Measurements from ENCODE around the gene ANKS3.

Gene ANKS3

DNA sequence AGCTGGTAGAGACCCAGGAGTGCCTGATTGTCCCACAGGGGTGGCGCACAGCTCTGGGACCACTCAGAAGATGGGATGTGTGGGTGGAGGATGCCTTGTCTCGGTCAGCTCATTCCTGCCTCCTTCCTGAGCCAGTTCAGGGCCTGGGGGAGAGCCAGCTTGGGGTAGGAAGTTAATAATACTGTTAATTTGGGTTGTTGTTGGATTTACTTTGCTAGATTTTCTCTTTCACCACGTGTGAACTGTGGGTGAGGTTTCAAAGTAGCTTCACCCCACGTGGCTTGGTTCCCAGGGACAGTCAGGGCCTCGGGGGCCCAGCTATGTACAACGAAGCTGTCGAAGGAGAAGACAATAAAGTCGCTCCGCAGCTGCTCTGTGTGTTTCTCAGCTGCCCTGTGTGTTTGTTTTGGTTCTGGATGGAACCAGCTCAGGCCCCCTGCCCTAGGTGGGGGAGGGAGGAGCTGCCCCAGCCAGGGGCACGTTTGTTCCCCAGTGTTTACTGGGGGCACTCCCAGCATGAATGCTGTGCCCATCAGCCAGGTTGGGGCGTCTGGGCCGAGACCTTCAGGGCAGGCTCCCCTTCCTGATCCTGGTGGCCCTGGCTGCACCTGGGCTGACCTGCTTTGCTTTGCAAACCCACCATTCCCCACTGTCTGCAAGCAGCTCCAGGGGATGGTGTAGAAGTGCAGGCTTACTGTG is 38.4 kb downstream of the ANKS3 start:
- no peak for DNase-seq (ENCODE audit: low read depth)

- DNase-seq (ENCODE audit: low read depth), result no peak
These were observed 39.2 kb downstream of the ANKS3 start for GRCh38 chr16:4694642-4695451.

DNA sequence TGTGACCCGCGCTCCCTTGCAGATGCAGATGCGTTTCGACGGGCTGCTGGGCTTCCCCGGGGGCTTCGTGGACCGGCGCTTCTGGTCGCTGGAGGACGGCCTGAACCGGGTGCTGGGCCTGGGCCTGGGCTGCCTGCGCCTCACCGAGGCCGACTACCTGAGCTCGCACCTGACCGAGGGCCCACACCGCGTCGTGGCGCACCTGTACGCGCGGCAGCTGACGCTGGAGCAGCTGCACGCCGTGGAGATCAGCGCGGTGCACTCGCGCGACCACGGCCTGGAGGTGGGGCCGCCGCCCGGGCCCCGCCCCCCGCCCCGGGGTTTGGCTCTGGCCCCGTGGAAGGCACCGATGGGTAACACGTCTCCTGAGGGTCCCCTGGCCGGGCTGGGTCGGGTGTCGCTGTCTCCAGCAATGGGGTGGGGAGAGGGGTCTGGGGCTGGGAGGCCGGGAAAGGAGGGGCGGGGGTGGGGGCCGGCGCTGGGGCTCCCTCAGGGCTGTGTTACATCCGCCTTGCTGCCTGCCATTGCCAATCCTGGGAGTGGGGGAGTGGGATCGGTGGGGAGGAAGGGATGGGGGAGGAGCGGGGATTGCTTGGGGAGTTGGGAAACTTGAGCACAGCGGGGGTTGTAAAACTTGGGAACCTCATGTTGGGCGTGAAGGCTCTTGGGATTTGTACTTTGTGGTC is 40.0 kb downstream of the ANKS3 start:
- DNase-seq (ENCODE audit: low read depth), result no peak

DNA sequence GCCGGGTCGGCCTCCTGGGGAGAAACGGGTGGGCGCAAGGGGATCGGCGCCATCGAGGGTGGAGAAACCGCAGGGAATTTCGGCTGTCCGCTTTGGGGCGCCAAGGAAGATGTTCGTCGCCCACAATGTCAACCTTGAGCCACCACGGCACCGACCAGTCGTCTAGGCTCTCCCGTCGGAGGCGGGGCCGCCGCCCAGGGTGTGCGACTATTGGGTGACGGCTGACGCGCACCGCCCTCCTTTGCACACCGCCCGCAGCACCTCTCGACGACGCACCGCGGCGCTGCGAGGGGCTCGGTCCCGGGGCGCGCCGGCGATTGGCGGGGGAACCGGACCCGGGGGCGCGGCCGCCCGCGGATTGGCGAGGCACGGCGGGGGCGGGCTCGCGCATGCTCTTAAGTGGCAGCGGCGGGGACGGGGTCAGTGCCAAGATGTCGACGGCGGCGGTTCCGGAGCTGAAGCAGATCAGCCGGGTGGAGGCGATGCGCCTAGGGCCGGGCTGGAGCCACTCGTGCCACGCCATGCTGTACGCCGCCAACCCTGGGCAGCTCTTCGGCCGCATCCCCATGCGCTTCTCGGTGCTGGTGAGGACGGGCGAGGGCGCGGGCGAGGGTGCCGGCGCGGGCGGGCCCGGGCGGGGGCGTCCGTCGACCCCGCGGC is 40.6 kb downstream of the ANKS3 start, which contains the start of gene NUDT16L1:
Gene NUDT16L1, plus strand, starts transcription at position 267 of the 660 bp plus-strand sequence. Its CDS starts 165 bp downstream, at position 432.
- peak; percentile 96 for DNase-seq (ENCODE audit: low read depth)

DNA sequence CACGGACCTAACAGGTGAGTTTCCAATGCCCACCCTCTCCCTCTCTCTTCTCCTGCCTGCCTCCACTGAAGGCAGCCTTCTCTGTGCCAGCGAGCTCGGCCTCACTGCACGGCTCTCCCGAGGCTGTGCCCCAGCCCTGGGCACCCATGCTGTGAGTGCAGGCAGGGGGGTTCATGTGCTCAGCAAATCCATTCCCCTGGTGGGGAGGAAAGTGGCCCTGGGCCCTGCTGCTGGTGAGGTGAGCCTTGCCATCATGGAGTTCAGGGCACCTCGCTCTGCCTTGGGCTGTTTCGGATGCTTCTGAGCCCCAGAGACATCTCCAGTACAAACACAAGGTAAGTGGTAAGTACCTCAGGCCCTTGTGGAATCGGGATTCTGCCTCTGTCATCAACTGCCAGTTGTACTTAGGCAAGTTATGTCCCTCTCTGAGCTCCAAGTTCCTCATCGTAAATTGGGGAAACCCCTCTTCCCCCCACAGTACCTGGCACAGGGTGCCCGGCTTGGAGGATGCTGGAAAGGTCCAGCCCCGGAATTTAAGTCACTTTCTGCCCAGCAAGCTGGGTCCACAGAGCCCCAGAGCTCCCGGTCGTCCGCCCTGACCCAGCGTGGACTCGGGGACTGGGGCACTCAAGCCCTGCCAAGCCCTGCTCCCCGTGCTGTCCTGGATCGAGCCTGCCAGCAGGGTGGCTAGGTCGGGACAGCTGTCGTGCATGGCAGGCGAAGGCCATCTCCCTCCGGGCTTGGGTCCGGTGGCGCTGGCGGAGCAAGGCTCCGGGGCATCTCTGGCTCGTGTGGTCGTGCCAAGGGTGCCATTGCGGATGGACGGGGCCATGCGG is 41.4 kb downstream of the ANKS3 start:
- DNase-seq (ENCODE audit: low read depth), result no peak

- no peak for DNase-seq (ENCODE audit: low read depth)
These were observed 42.2 kb downstream of the ANKS3 start for GRCh38 chr16:4691666-4692412.

DNA sequence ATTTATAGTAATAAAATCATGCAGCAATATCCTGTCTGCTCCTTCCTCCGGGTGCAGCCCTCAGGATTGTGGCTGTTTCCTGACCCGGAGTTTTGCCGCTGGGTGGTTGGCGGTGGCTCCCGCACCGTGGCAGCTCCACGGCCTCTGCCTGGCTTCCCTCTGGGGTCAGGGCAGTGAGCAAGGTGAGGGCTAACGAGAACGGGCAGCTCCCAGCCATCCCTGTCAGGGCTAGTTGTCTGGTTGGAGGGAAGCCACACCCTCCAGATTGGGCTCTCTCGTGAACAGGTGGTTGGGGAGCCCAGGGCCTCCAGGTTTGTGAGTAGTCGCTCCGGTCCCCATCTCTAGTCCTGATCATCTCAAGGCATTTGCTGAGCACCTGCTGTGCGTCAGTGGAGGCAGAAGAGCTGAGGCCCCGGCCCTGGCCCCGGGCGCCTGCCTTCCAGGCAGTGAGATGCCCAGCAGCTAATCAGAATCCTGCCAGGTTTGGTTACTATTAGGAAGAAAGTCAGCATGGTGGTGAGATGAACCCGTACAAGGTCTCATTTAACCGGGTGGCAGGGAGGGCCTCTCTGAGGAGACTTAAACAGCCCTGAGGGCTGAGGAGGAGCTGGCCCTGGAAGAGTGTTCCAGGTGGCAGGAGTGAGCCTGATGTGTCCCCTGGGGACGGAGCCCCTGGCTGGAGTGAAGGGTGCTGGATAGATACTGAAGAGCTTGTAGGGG is 43.0 kb downstream of the ANKS3 start:
- no peak for DNase-seq (ENCODE audit: low read depth)

DNA sequence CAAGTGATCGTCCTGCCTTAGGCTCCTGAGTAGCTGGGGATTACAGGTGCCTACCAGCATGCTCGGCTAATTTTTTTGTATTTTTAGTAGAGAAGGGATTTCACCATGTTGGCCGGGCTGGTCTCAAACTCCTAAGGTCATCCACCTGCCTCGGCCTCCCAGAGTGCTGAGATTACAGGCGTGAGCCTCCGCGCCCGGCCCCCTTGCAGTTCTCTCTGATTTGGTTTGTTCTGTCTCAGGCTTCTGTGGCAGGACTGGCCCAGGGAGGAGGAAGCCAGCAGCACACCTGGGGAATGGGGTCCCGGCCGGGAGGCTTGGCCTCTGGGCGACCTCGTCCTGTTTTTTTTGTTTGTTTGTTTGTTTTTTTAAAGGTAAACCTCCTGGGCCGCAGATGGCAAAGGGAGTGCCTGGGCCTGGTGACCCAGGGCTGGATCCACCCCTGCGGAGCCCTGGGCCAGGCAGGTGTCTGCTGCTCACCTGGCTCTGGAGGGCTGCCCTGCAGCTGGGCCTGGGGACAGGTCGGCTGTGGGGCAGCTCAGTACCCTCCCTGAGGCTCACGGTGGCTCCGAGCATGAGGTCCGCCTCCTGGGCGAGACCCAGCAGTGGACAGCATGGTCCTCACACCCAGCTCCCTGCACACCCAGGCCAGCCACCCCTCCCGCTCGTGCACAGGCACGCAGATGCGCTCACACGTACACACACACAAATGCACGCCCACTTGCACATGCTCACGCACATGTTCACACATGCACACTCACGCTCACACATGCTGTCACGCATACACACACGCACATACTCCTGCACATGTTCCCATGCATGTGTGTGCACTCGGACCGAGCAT is 44.0 kb downstream of the ANKS3 start:
- DNase-seq (ENCODE audit: low read depth), result no peak

DNA sequence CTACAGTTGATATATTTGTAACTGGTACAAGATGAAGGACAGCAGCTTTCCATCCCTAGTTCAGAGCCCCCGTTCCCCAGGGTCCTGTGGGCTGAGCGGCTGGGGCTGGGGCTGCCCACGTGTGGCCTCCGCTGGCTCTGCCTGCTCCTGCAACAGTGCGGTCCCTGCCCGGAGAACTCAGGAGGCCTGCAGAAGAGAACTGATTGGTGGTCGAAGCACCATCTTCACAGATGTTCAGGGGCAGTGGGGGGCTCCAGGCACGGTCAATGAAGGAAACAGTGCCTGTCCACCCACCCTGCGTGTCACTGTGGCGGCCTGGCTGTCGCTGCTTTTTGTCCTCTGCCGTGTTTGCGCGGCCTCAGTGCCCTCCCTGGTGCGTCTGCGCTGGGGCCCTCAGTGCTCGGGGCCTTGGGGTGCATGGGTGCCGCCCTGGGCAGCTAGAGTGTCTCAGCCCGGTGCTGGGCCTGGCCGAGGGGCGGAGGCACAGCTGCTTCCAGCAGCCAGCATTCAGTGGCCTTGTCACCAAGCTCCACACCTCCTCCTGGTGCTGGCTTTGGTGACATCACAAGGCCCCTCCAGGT is 44.9 kb downstream of the ANKS3 start:
- DNase-seq (ENCODE audit: low read depth), result no peak

GRCh38 chr16:4688674-4689045 is 45.4 kb downstream of the ANKS3 start:
- no peak for DNase-seq (ENCODE audit: low read depth)

DNA sequence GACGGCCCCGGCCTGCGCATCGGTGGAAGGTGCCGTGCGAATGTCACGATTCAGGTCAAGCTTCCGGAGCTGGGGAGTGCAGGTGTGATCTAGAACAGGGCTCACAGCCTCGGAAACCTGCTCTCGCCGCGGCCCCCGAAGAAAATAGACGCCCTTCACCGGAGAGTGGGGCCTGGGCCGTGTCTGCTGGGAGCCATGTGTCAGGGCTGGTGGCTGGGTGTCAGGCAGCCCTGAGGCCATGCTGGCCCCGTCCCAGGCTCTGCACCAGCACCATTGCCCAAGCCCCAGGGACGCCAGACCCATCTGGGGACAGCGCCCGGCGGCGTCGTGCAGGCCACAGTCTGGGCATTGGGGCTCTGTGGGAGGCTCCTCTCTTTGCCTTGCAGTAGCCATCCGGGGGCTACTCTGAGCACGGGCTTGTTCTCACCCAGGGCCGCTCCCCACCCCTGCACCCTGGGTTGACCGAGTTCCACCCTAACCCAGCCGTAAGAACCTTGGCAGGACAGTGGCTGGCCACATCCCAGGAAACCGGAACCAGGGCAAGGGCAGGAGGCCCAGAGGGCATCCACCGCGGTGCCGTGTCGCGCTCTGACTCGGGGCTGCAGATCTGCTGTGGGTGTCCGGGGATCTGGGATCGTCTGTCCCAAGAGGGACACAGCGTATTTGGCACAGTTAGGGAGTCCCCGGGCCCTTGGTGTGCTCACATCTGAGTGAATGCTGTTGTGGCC is 46.0 kb downstream of the ANKS3 start:
- DNase-seq (ENCODE audit: low read depth), result no peak

DNA sequence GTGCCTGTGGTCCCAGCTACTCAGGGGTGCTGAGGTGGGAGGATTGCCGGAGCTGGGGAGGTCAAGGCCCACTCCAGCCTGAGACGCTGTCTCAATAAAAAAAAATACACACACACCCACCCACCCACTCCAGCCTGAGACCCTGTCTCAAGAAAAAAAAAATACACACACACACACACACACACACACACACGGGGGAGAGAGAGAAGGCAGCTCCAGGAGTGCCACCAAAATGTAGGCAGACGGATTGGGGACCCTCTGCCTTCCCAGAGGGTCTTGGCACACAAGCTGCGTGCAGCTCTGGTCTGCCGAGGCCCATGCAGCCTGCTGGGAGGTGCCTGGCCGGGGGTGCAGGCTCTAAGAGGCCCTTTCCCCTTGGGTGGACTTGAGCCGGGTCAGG is 46.7 kb downstream of the ANKS3 start:
- no peak for DNase-seq (ENCODE audit: low read depth)

- no peak for DNase-seq (ENCODE audit: low read depth)
These were observed 47.4 kb downstream of the ANKS3 start for GRCh38 chr16:4686497-4687210.

DNA sequence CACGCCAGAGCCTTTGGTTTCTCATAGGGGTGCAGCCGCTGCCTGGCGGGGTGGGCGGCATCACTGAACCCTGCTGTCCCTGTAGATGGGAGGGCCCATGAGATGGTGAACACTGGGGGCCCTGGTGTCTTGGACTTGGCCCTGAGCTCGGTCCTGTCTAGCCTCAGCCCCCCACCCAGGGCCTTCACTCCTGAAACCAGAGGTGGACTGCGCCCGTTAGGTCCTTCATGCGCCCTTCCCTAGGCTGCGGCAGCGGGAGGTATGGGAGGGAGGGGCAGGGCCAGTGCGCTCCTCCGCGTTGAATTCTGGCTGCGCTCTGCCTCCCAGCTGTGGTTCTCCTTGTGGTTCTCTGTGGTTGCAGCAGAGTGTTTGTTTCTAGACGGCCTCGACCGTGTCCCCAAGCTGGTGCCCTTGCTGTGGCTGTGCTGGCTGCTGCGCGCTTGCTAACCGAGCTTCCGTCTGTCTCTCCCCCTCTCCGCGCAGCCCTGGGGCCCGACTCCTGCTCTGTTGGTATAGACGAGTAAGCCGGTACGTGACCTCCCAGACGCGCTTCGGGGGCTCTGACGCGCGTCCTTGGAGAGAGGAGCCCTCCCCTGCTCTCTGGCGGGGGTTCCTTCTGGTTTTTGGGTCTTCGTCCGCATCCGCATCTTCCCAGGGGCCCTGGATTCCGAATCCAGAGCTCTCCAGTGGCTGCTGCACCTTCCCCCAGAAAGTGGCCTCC is 48.1 kb downstream of the ANKS3 start:
- DNase-seq (ENCODE audit: low read depth), result no peak

GRCh38 chr16:4685292-4685691 is 48.8 kb downstream of the ANKS3 start:
- no peak for DNase-seq (ENCODE audit: low read depth)

GRCh38 chr16:4684763-4685162 is 49.3 kb downstream of the ANKS3 start:
- no peak for DNase-seq (ENCODE audit: low read depth)

Data from stimulated activated CD8-positive, alpha-beta memory T cell treated with anti-CD3 and anti-CD28 coated beads, Interleukin-15, amount 100 ng/mL, for 24 hours (primary cell).